Liver (tissue), 9 donors: Measurements from ENCODE around the gene BRD9. TPM values are rescaled to one million over a fixed set of nuclear protein-coding genes. Genes with fewer than 3 reads are reported as not detected.

Experiments used
- DNase-seq: peaks from one replicate; pipeline ENCODE4 v3.0.0-alpha.2; 2017; ENCODE audit warnings: low spot score
- H3K27ac ChIP-seq, 2 donors: one replicate each; pipeline ENCODE4 v1.7.0; 2013; ENCODE audit warnings: inconsistent platforms in 2 of 2, low read length in 2 of 2, control low read depth in 1 of 2, low read depth in 1 of 2, mild to moderate bottlenecking in 1 of 2
- H3K27me3 ChIP-seq, 4 donors: one replicate each; pipeline versions ENCODE4 v1.6.1 to v1.7.0; 2013; ENCODE audit warnings: low read length in 3 of 4, inconsistent platforms in 1 of 4, mild to moderate bottlenecking in 1 of 4, moderate library complexity in 1 of 4; ENCODE audit not compliant: control insufficient read depth in 4 of 4, insufficient read depth in 4 of 4
- H3K36me3 ChIP-seq, 4 donors: one replicate each; pipeline versions ENCODE4 v1.6.1 to v1.7.0; 2013; ENCODE audit warnings: low read length in 3 of 4, mild to moderate bottlenecking in 3 of 4, low read depth in 1 of 4, moderate library complexity in 1 of 4; ENCODE audit not compliant: control insufficient read depth in 4 of 4, insufficient read depth in 3 of 4
- H3K4me1 ChIP-seq, 4 donors: one replicate each; pipeline versions ENCODE4 v1.6.1 to v1.7.0; 2013; ENCODE audit warnings: low read length in 3 of 4, mild to moderate bottlenecking in 3 of 4, moderate library complexity in 1 of 4; ENCODE audit not compliant: control insufficient read depth in 4 of 4, insufficient read depth in 4 of 4
- H3K4me3 ChIP-seq, 3 donors: one replicate each; pipeline versions ENCODE4 v1.6.1 to v1.7.0; 2013; ENCODE audit warnings: low read length in 3 of 3, control low read depth in 1 of 3, low read depth in 1 of 3, mild to moderate bottlenecking in 1 of 3
- H3K9ac ChIP-seq, 2 donors: one replicate each; pipeline ENCODE4 v1.7.0; 2013; ENCODE audit warnings: low read length in 2 of 2, mild to moderate bottlenecking in 2 of 2, moderate library complexity in 2 of 2, control low read depth in 1 of 2, low read depth in 1 of 2
- H3K9me3 ChIP-seq, 4 donors: one replicate each; pipeline versions ENCODE4 v1.6.1 to v1.7.0; 2013; ENCODE audit warnings: low read length in 3 of 4; ENCODE audit not compliant: control insufficient read depth in 4 of 4
- FOXA2 ChIP-seq: IDR thresholded peaks from 2 replicates; pipeline ENCODE4 v1.6.1; 2016; ENCODE audit warnings: antibody characterized with exemption
- GABPA ChIP-seq, 2 donors: IDR thresholded peaks in 1 of 2; conservative IDR thresholded peaks in 1 of 2; 2 replicates each; pipeline ENCODE4 v1.6.1; 2016; ENCODE audit warnings: antibody characterized with exemption in 2 of 2, mild to moderate bottlenecking in 1 of 2, moderate library complexity in 1 of 2
- HNF4A ChIP-seq, 2 donors: conservative IDR thresholded peaks; 2 replicates each; pipeline ENCODE4 v1.6.1; 2016; ENCODE audit warnings: antibody characterized with exemption in 2 of 2, mild to moderate bottlenecking in 2 of 2
- HNF4G ChIP-seq: IDR thresholded peaks from 2 replicates; pipeline ENCODE4 v1.6.1; 2016; ENCODE audit warnings: antibody characterized with exemption
- NR2F2 ChIP-seq: IDR thresholded peaks from 2 replicates; pipeline ENCODE4 v1.6.1; 2016; ENCODE audit warnings: antibody characterized with exemption
- RAD21 ChIP-seq, 2 donors: IDR thresholded peaks; 2 replicates each; pipeline ENCODE4 v1.6.1; 2016; ENCODE audit warnings: antibody characterized with exemption in 2 of 2, mild to moderate bottlenecking in 2 of 2
- RXRA ChIP-seq, 2 donors: IDR thresholded peaks; 2 replicates each; pipeline ENCODE4 v1.6.1; 2017 to 2018; ENCODE audit warnings: antibody characterized with exemption in 2 of 2, mild to moderate bottlenecking in 1 of 2
- SP1 ChIP-seq: IDR thresholded peaks from 2 replicates; pipeline ENCODE4 v1.6.1; 2018; ENCODE audit warnings: antibody characterized with exemption, mild to moderate bottlenecking
- TAF1 ChIP-seq: conservative IDR thresholded peaks from 2 replicates; pipeline ENCODE4 v1.6.1; 2016; ENCODE audit warnings: antibody characterized with exemption, mild to moderate bottlenecking
- YY1 ChIP-seq: IDR thresholded peaks from 2 replicates; pipeline ENCODE4 v1.6.1; 2016; ENCODE audit warnings: antibody characterized with exemption, mild to moderate bottlenecking
- WGBS: extraction: QIAGEN DNeasy Blood & Tissue Kit; methylation state at CpG from one replicate; pipeline ENCODE4 v1.1.7; 2013; 5-methylcytosine and 5-hydroxymethylcytosine counted together
- polyA plus RNA-seq, 2 donors: library from polyadenylated mRNA; stranded (reverse) in 1 of 2; unstranded in 1 of 2; fragments of 200-250 nt in 1 of 2; fragments of >200 nt in 1 of 2; fragmentation: Nextera tagmentation in 1 of 2; extraction: Ambion mirVana in 1 of 2; gene quantifications; one replicate each; pipeline versions ENCODE4 v1.2.1 to v1.2.3, GENCODE V29; 2013 to 2015
- total RNA-seq, 2 donors: library from RNA; depleted of rRNA; stranded (reverse); fragments of >200 nt; gene quantifications; one replicate each; pipeline ENCODE4 v1.2.3, GENCODE V29; 2014
- TF ChIP-seq, protein P1 (sequence below): IDR thresholded peaks from 2 replicates; pipeline ENCODE4 v1.6.1; 2016; ENCODE audit warnings: antibody characterized with exemption, mild to moderate bottlenecking
- TF ChIP-seq, protein P2 (sequence below): IDR thresholded peaks from 2 replicates; pipeline ENCODE4 v1.6.1; 2016; ENCODE audit warnings: antibody characterized with exemption
- TF ChIP-seq, protein P3 (sequence below): IDR thresholded peaks from 2 replicates; pipeline ENCODE4 v1.6.1; 2016; ENCODE audit warnings: antibody characterized with exemption
- TF ChIP-seq, protein P4 (sequence below): fragments of 150-350 bp; IDR thresholded peaks from 2 replicates; pipeline ENCODE4 v1.5.1; 2017; ENCODE audit warnings: improper control_type of control experiment, low read depth, low read length; ENCODE audit not compliant: missing input control
- donor health status: healthy.
- donor health status: healthy.
- donor health status: healthy.
- donor health status: healthy.
- donor health status: healthy.

BRD9 gene
- total and polyA plus RNA-seq, 4 donors: 7.0 to 17.7 (median 9.5) TPM

DNA sequence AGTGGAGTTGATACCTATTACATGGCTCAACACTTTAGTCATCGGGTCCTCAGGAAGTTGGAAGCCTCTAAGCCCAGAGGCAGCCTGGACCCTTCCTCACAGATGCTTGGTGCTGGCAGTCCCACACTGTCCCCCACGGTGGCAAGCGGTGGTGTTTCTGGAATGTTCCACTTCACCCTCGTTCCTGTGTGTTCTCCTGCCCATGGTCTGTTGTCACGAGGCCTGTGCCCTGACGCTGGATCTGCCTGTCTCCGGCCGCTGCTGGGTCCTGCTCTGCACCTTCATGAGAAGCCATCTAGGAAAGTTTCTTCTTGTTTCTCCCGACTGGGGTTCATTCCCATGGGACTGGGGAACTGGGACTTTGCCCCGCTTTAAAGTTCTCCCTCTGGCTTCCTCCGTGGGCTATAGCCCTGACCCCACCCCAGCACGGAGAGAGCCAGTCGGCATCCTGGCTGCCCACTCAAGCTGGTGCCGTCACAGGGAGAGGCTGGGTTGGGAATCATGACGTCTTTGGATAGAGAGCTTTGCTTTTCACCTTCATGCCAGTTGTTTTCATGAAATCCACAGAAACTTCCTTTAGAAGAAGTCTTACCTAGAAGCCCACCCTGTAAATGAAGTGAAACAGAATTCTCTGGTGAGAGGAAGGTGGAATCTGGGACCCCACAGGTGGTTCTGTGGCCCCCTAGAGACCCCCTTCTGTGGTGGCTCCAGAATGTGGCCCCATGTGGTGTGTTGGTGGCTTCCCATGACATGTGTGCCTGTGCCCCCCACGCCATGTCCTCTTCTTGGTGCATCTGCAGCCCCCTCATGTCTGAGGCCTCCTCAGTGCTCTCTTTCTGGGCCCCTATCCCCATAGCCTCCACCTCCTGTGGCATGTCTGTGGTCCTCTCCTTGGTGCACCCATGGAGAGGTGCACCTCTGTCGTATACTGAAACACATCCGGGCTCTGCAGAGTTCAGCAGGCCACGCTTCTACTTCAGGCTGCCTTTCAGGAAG lies 43.8 kb upstream of the BRD9 start:
- no peak overlapping the region for H3K4me3 ChIP-seq
- TF ChIP-seq YY1 (no peak), RAD21 (IDR thresholded peaks at IDR 0.05) (no peak), RXRA (IDR thresholded peaks at IDR 0.05) (no peak), TAF1 (no peak), SP1 (no peak), NR2F2 (no peak), FOXA2 (no peak), HNF4G (no peak), HNF4A (conservative IDR thresholded peaks at IDR 0.05) (no peak)
- TF ChIP-seq, protein P1, sequence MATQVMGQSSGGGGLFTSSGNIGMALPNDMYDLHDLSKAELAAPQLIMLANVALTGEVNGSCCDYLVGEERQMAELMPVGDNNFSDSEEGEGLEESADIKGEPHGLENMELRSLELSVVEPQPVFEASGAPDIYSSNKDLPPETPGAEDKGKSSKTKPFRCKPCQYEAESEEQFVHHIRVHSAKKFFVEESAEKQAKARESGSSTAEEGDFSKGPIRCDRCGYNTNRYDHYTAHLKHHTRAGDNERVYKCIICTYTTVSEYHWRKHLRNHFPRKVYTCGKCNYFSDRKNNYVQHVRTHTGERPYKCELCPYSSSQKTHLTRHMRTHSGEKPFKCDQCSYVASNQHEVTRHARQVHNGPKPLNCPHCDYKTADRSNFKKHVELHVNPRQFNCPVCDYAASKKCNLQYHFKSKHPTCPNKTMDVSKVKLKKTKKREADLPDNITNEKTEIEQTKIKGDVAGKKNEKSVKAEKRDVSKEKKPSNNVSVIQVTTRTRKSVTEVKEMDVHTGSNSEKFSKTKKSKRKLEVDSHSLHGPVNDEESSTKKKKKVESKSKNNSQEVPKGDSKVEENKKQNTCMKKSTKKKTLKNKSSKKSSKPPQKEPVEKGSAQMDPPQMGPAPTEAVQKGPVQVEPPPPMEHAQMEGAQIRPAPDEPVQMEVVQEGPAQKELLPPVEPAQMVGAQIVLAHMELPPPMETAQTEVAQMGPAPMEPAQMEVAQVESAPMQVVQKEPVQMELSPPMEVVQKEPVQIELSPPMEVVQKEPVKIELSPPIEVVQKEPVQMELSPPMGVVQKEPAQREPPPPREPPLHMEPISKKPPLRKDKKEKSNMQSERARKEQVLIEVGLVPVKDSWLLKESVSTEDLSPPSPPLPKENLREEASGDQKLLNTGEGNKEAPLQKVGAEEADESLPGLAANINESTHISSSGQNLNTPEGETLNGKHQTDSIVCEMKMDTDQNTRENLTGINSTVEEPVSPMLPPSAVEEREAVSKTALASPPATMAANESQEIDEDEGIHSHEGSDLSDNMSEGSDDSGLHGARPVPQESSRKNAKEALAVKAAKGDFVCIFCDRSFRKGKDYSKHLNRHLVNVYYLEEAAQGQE: no peak
- TF ChIP-seq, protein P2, sequence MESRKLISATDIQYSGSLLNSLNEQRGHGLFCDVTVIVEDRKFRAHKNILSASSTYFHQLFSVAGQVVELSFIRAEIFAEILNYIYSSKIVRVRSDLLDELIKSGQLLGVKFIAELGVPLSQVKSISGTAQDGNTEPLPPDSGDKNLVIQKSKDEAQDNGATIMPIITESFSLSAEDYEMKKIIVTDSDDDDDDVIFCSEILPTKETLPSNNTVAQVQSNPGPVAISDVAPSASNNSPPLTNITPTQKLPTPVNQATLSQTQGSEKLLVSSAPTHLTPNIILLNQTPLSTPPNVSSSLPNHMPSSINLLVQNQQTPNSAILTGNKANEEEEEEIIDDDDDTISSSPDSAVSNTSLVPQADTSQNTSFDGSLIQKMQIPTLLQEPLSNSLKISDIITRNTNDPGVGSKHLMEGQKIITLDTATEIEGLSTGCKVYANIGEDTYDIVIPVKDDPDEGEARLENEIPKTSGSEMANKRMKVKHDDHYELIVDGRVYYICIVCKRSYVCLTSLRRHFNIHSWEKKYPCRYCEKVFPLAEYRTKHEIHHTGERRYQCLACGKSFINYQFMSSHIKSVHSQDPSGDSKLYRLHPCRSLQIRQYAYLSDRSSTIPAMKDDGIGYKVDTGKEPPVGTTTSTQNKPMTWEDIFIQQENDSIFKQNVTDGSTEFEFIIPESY: no peak
- TF ChIP-seq, protein P3, sequence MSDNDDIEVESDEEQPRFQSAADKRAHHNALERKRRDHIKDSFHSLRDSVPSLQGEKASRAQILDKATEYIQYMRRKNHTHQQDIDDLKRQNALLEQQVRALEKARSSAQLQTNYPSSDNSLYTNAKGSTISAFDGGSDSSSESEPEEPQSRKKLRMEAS: no peak
- TF ChIP-seq, protein P4, sequence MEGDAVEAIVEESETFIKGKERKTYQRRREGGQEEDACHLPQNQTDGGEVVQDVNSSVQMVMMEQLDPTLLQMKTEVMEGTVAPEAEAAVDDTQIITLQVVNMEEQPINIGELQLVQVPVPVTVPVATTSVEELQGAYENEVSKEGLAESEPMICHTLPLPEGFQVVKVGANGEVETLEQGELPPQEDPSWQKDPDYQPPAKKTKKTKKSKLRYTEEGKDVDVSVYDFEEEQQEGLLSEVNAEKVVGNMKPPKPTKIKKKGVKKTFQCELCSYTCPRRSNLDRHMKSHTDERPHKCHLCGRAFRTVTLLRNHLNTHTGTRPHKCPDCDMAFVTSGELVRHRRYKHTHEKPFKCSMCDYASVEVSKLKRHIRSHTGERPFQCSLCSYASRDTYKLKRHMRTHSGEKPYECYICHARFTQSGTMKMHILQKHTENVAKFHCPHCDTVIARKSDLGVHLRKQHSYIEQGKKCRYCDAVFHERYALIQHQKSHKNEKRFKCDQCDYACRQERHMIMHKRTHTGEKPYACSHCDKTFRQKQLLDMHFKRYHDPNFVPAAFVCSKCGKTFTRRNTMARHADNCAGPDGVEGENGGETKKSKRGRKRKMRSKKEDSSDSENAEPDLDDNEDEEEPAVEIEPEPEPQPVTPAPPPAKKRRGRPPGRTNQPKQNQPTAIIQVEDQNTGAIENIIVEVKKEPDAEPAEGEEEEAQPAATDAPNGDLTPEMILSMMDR: no peak
- WGBS: 86% methylated on average over 19 of the region's 19 CpGs

DNA sequence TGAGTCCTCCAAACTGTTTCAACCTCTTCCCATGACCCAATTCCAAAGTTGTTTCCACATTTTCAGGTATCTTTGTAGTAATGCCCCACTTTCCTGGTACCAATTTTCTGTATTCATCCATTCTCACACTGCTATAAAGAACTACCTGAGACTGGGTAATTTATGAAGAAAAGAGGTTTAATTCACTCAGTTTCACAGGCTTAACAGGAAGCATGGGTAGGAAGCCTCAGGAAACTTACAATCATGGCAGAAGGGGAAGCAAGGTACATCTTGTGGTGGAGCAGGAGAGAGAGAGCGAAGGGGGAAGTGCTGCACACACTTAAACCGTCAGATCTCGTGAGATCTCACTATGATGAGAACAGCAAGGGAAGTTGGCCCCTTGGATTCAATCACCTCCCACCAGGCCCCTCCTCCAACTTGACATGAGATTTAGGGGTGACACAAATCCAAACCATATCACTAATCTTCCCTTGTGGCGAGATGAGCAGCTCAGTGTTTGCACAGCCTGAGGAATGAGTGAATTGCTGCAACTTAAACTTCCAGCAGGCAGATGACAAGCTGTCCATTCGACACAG lies 43.0 kb upstream of the BRD9 start:
- H3K4me3 ChIP-seq: no peak overlapping the region
- no peaks in the 10 kb centered on the region for H3K27me3 ChIP-seq
- no peak overlapping the region for H3K9ac ChIP-seq
- DNase-seq: no peak
- WGBS: 86% methylated on average over 5 of the region's 5 CpGs
- H3K4me1 ChIP-seq: no peaks in the 10 kb centered on the region
- H3K36me3 ChIP-seq: no peaks in the 10 kb centered on the region
- no peak overlapping the region for H3K27ac ChIP-seq
- no peak for TF ChIP-seq NR2F2
- no peak for TF ChIP-seq FOXA2
- TF ChIP-seq GABPA (IDR thresholded peaks at IDR 0.05 in 1 of 2, conservative IDR thresholded peaks at IDR 0.05 in 1 of 2): no peak
- TF ChIP-seq, protein P4: no peak
- TF ChIP-seq, protein P3: no peak
- no peak for TF ChIP-seq RAD21 (IDR thresholded peaks at IDR 0.05)
- no peak for TF ChIP-seq RXRA (IDR thresholded peaks at IDR 0.05)
- TF ChIP-seq SP1: no peak
- H3K9me3 ChIP-seq: no peaks in the 10 kb centered on the region

More for the DNA sequence above, 43.8 kb upstream of the BRD9 start:
- no peak for DNase-seq
- no peaks in the 10 kb centered on the region for H3K36me3 ChIP-seq
- H3K9me3 ChIP-seq: no peaks in the 10 kb centered on the region
- no peak overlapping the region for H3K9ac ChIP-seq
- no peak overlapping the region for H3K27ac ChIP-seq
- H3K4me1 ChIP-seq: no peaks in the 10 kb centered on the region
- H3K27me3 ChIP-seq: no peaks in the 10 kb centered on the region
